IMR-90 (cell line): ENCODE results near the gene ENOX2. TPM values are rescaled to one million over a fixed set of nuclear protein-coding genes. Genes with fewer than 3 reads are reported as not detected.

Experiments used
- ATAC-seq: fragments of 200-7000 bp; cut with Tn5 transposase; 2 replicates; pipeline ENCODE4 v1.9.1; 2020; ENCODE audit warnings: low read depth, mild to moderate bottlenecking, moderate library complexity
- BruUV-seq: library from RNA; stranded (reverse); fragments of 400-500 nt; replicated peaks from 2 replicates; lab custom pipeline; 2021; lab: Mats Ljungman, UMichigan
- CTCF ChIA-PET: fragments of 300-600 bp; formaldehyde crosslinking; extraction: SDS; loops from one replicate; lab custom pipeline; 2021; ENCODE audit warnings: antibody characterized with exemption; lab: Yijun Ruan, JAX
- POLR2A ChIA-PET: fragments of 300-600 bp; sonication (Branson Sonifier 250); formaldehyde crosslinking; loops from one replicate; lab custom pipeline; 2022; ENCODE audit warnings: antibody characterized with exemption; ENCODE audit not compliant: unreplicated experiment; lab: Charles Lee
- DNase-seq: peaks from one replicate; pipeline ENCODE4 v3.0.0; 2013
- H2AFZ ChIP-seq: replicated peaks from 2 replicates; pipeline ENCODE3; 2013; ENCODE audit warnings: low read length, mild to moderate bottlenecking; ENCODE audit not compliant: poor library complexity
- H2AK5ac ChIP-seq: 2 replicates; pipeline ENCODE4 v1.6.1; 2013; ENCODE audit warnings: low read depth, low read length, inconsistent platforms
- H2AK9ac ChIP-seq: replicated peaks from 2 replicates; pipeline ENCODE3; 2013; ENCODE audit warnings: mild to moderate bottlenecking, low read depth, low read length, moderate library complexity; ENCODE audit not compliant: poor library complexity
- H2BK120ac ChIP-seq: 2 replicates; pipeline ENCODE4 v1.6.1; 2013; ENCODE audit warnings: low read depth, low read length, inconsistent platforms
- H2BK15ac ChIP-seq: 3 replicates; pipeline ENCODE4 v1.6.1; 2013; ENCODE audit warnings: low read depth, low read length, inconsistent platforms
- H2BK20ac ChIP-seq: 2 replicates; pipeline ENCODE4 v1.6.1; 2013; ENCODE audit warnings: low read depth, mild to moderate bottlenecking, inconsistent platforms, low read length, moderate library complexity
- H2BK5ac ChIP-seq: 2 replicates; pipeline ENCODE4 v1.6.1; 2013; ENCODE audit warnings: mild to moderate bottlenecking, low read depth, low read length, inconsistent platforms; ENCODE audit not compliant: poor library complexity, severe bottlenecking
- H3K14ac ChIP-seq: replicated peaks from 2 replicates; pipeline ENCODE4 v1.6.1; 2013; ENCODE audit warnings: low read depth, low read length, inconsistent platforms
- H3K18ac ChIP-seq: 2 replicates; pipeline ENCODE4 v1.6.1; 2013; ENCODE audit warnings: low read depth, low read length, control low read depth
- H3K23ac ChIP-seq: 2 replicates; pipeline ENCODE4 v1.6.1; 2013; ENCODE audit warnings: low read depth, low read length, inconsistent platforms
- H3K27ac ChIP-seq: 2 replicates; pipeline ENCODE4 v1.5.1; 2013; ENCODE audit warnings: mild to moderate bottlenecking, control low read depth, low read length; ENCODE audit not compliant: insufficient read depth
- H3K27me3 ChIP-seq: 2 replicates; pipeline ENCODE4 v1.6.1; 2013; ENCODE audit warnings: low read length; ENCODE audit not compliant: control insufficient read depth, insufficient read depth
- H3K36me3 ChIP-seq: 2 replicates; pipeline ENCODE4 v1.6.1; 2013; ENCODE audit warnings: low read length, mixed read lengths; ENCODE audit not compliant: control insufficient read depth, insufficient read depth
- H3K4ac ChIP-seq: 2 replicates; pipeline ENCODE4 v1.6.1; 2013; ENCODE audit warnings: low read depth, low read length, inconsistent platforms
- H3K4me1 ChIP-seq: 2 replicates; pipeline ENCODE4 v1.6.1; 2013; ENCODE audit warnings: low read length, mixed read lengths; ENCODE audit not compliant: control insufficient read depth, insufficient read depth
- H3K4me2 ChIP-seq: 2 replicates; pipeline ENCODE4 v1.6.1; 2013; ENCODE audit warnings: low read depth, mild to moderate bottlenecking, control low read depth, low read length, moderate library complexity
- H3K4me3 ChIP-seq: 2 replicates; pipeline ENCODE4 v1.5.1; 2013; ENCODE audit warnings: low read depth, mild to moderate bottlenecking, control low read depth, low read length, moderate library complexity; ENCODE audit not compliant: insufficient read depth
- H3K56ac ChIP-seq: 2 replicates; pipeline ENCODE4 v1.6.1; 2013; ENCODE audit warnings: low read length, inconsistent platforms; ENCODE audit not compliant: insufficient read depth; ENCODE audit errors: extremely low read depth
- H3K79me1 ChIP-seq, 2 experiments: 2 replicates each; pipeline ENCODE4 v1.6.1; 2013; ENCODE audit warnings: low read length in 2 of 2, inconsistent platforms in 1 of 2, low read depth in 1 of 2
- H3K9ac ChIP-seq: 2 replicates; pipeline ENCODE4 v1.6.1; 2013; ENCODE audit warnings: low read depth, low read length, control low read depth
- H3K9me1 ChIP-seq: 2 replicates; pipeline ENCODE4 v1.6.1; 2013; ENCODE audit warnings: low read length, inconsistent platforms; ENCODE audit not compliant: insufficient read depth
- H3K9me3 ChIP-seq: 2 replicates; pipeline ENCODE4 v1.6.1; 2013; ENCODE audit warnings: low read length; ENCODE audit not compliant: control insufficient read depth, insufficient read depth
- H4K20me1 ChIP-seq: 2 replicates; pipeline ENCODE4 v1.6.1; 2013; ENCODE audit warnings: low read length, inconsistent platforms; ENCODE audit not compliant: insufficient read depth
- H4K5ac ChIP-seq: 2 replicates; pipeline ENCODE4 v1.6.1; 2013; ENCODE audit warnings: mild to moderate bottlenecking, low read depth, low read length, control low read depth
- H4K8ac ChIP-seq, 2 experiments: 2 replicates each; pipeline ENCODE4 v1.6.1; 2013; ENCODE audit warnings: low read depth in 2 of 2, low read length in 2 of 2, control low read depth in 1 of 2, inconsistent platforms in 1 of 2
- H4K91ac ChIP-seq: 2 replicates; pipeline ENCODE4 v1.6.1; 2013; ENCODE audit warnings: low read depth, low read length, inconsistent platforms; ENCODE audit not compliant: insufficient read depth
- CEBPB ChIP-seq: IDR thresholded peaks from 2 replicates; pipeline ENCODE4 v1.6.1; 2012; ENCODE audit warnings: low read depth, low read length, improper control_type of control experiment
- CHD1 ChIP-seq: IDR thresholded peaks from 2 replicates; pipeline ENCODE4 v1.6.1; 2012; ENCODE audit warnings: low read depth, low read length, improper control_type of control experiment
- FOS ChIP-seq: fragments of 150-350 bp; IDR thresholded peaks from 2 replicates; pipeline ENCODE4 v1.6.1; 2016; ENCODE audit warnings: low read depth, low read length
- MAFK ChIP-seq: IDR thresholded peaks from 2 replicates; pipeline ENCODE4 v1.6.1; 2012; ENCODE audit warnings: low read depth, low read length, improper control_type of control experiment
- MAZ ChIP-seq: IDR thresholded peaks from 2 replicates; pipeline ENCODE4 v1.6.1; 2012; ENCODE audit warnings: low read depth, mild to moderate bottlenecking, low read length, improper control_type of control experiment, moderate library complexity, borderline replicate concordance
- MXI1 ChIP-seq: IDR thresholded peaks from 2 replicates; pipeline ENCODE4 v1.6.1; 2012; ENCODE audit warnings: low read depth, mild to moderate bottlenecking, low read length, moderate library complexity, borderline replicate concordance
- NFE2L2 ChIP-seq: fragments of 150-350 bp; IDR thresholded peaks from 2 replicates; pipeline ENCODE4 v1.6.1; 2016; ENCODE audit warnings: low read depth, mild to moderate bottlenecking, low read length
- POLR2A ChIP-seq: IDR thresholded peaks from 2 replicates; pipeline ENCODE4 v1.6.1; 2012; ENCODE audit warnings: mild to moderate bottlenecking, low read depth, low read length
- RAD21 ChIP-seq: IDR thresholded peaks from 2 replicates; pipeline ENCODE4 v1.6.1; 2012; ENCODE audit warnings: low read length, improper control_type of control experiment
- RCOR1 ChIP-seq: IDR thresholded peaks from 2 replicates; pipeline ENCODE4 v1.6.1; 2012; ENCODE audit warnings: mild to moderate bottlenecking, low read length, improper control_type of control experiment; ENCODE audit not compliant: insufficient replicate concordance
- RFX5 ChIP-seq: IDR thresholded peaks from 2 replicates; pipeline ENCODE4 v1.8.0; 2012; ENCODE audit warnings: low read depth, mild to moderate bottlenecking, low read length, moderate library complexity
- SMC3 ChIP-seq: fragments of 150-350 bp; IDR thresholded peaks from 2 replicates; pipeline ENCODE4 v1.6.1; 2016; ENCODE audit warnings: low read depth, mild to moderate bottlenecking, antibody characterized with exemption, low read length, moderate library complexity
- whole genome bisulfite sequencing, 2 experiments: methylation state at CpG; one replicate each; pipeline versions ENCODE4 v1.1.5 to v1.1.7; 2013; ENCODE audit warnings: missing lambda C conversion rate in 2 of 2; ENCODE audit not compliant: insufficient read length in 1 of 2; ENCODE audit errors: extremely low coverage in 2 of 2; 5-methylcytosine and 5-hydroxymethylcytosine counted together
- dilution Hi-C: fragments of 300-500 bp; cut with HindIII; formaldehyde crosslinking; loops from one replicate; pipeline ENCODE4 v1.14.3; 2018; ENCODE audit warnings: low sequenced_read_pairs; ENCODE audit not compliant: unreplicated experiment
- in situ Hi-C: fragments of 300-500 bp; cut with MboI; formaldehyde crosslinking; loops from 3 replicates; pipeline ENCODE4 v1.14.3; 2019; ENCODE audit warnings: low sequenced_read_pairs, inconsistent platforms, mixed read lengths
- intact Hi-C: fragments of 100-400 bp; cut with micrococcal nuclease; formaldehyde crosslinking; loops from 2 replicates; pipeline ENCODE4 v1.10.0; 2022
- polyA plus RNA-seq, 3 experiments: library from polyadenylated mRNA; depleted of rRNA; stranded (reverse); fragments of >200 nt; gene quantifications; 2 replicates each; pipeline ENCODE4 v1.2.3, GENCODE V29; 2012; ENCODE audit warnings: low replicate concordance in 1 of 3
- total RNA-seq: library from RNA; depleted of rRNA; stranded (reverse); fragments of >200 nt; gene quantifications from 2 replicates; pipeline ENCODE4 v1.2.3, GENCODE V29; 2012
- TF ChIP-seq, protein P1 (sequence below): fragments of 150-350 bp; IDR thresholded peaks from 2 replicates; pipeline ENCODE4 v1.6.1; 2016; ENCODE audit warnings: low read depth, mild to moderate bottlenecking, low read length, moderate library complexity, borderline replicate concordance
- TF ChIP-seq, protein P2 (sequence below): fragments of 150-350 bp; IDR thresholded peaks from 2 replicates; pipeline ENCODE4 v1.6.1; 2017; ENCODE audit warnings: mild to moderate bottlenecking, antibody characterized with exemption, low read length, low read depth
- TF ChIP-seq, protein P3 (sequence below): conservative IDR thresholded peaks from 2 replicates; pipeline ENCODE4 v1.5.1; 2012; ENCODE audit warnings: mild to moderate bottlenecking, low read depth, low read length, improper control_type of control experiment

Gene ENOX2
- total and polyA plus RNA-seq, 2 of the 4 experiments (the other 2 are of a cell fraction), result 6.3 to 11.8 TPM

DNA sequence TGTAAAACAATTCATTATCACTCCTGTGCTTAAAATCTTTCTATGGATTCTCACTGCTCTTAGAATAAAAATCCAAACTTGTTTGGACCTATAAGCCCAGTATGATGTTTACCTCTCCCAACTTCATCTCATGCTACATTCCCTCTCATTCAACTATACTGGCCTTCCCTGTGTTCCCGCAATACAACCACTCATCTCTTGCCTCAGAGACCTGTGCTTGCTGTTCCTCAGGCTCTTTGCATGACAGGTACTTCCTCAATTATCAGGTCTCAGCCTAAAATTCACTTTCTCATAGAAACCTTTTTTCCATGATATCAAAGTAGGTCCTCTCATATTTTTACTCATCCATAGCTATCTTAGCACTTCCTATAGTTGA, 71.7 kb downstream of the ENOX2 start:
- Histone ChIP-seq H3K9ac (no peak overlapping the region), H3K4me3 (no peak overlapping the region), H4K20me1 (no peaks in the 10 kb centered on the region), H3K36me3 (no peaks in the 10 kb centered on the region), H3K18ac (no peak overlapping the region), H2BK5ac (no peak overlapping the region), H4K91ac (no peak overlapping the region), H3K79me1 (no peaks in the 10 kb centered on the region), H2AK5ac (no peak overlapping the region), H3K4me1 (no peaks in the 10 kb centered on the region), H2BK20ac (no peak overlapping the region), H3K4ac (no peak overlapping the region), H3K27ac (no peak overlapping the region), H3K23ac (no peak overlapping the region), H3K4me2 (no peak overlapping the region), H2BK120ac (no peak overlapping the region), H2AFZ (no peak overlapping the region), H2BK15ac (no peak overlapping the region), H2AK9ac (no peak overlapping the region), H3K14ac (no peak overlapping the region), H3K27me3 (no peaks in the 10 kb centered on the region; the same call in 1 of the 2 replicates), H4K5ac (no peak overlapping the region), H3K9me3 (no peaks in the 10 kb centered on the region), H3K56ac (no peak overlapping the region), H3K9me1 (no peaks in the 10 kb centered on the region), H4K8ac (no peak overlapping the region)
- in situ Hi-C loops (no loop called here), intact Hi-C loops (no loop called here), dilution Hi-C loops (no loop called here)
- BruUV-seq, result no TSS peak
- WGBS, 2 experiments, result 89% methylated on average over 1 of the region's 1 CpG; no CpG with 5 or more reads in 1 of the 2 experiments
- no peak for ATAC-seq
- no peak for DNase-seq
- TF ChIP-seq, protein P1, sequence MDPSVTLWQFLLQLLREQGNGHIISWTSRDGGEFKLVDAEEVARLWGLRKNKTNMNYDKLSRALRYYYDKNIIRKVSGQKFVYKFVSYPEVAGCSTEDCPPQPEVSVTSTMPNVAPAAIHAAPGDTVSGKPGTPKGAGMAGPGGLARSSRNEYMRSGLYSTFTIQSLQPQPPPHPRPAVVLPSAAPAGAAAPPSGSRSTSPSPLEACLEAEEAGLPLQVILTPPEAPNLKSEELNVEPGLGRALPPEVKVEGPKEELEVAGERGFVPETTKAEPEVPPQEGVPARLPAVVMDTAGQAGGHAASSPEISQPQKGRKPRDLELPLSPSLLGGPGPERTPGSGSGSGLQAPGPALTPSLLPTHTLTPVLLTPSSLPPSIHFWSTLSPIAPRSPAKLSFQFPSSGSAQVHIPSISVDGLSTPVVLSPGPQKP, result no peak
- TF ChIP-seq RCOR1 (no peak), CEBPB (no peak), MAFK (no peak), POLR2A (no peak), NFE2L2 (no peak), MXI1 (no peak), RAD21 (no peak), CHD1 (no peak), FOS (no peak), SMC3 (no peak), MAZ (no peak), RFX5 (no peak)
- TF ChIP-seq, protein P2, sequence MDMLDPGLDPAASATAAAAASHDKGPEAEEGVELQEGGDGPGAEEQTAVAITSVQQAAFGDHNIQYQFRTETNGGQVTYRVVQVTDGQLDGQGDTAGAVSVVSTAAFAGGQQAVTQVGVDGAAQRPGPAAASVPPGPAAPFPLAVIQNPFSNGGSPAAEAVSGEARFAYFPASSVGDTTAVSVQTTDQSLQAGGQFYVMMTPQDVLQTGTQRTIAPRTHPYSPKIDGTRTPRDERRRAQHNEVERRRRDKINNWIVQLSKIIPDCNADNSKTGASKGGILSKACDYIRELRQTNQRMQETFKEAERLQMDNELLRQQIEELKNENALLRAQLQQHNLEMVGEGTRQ, result no peak
- TF ChIP-seq, protein P3, sequence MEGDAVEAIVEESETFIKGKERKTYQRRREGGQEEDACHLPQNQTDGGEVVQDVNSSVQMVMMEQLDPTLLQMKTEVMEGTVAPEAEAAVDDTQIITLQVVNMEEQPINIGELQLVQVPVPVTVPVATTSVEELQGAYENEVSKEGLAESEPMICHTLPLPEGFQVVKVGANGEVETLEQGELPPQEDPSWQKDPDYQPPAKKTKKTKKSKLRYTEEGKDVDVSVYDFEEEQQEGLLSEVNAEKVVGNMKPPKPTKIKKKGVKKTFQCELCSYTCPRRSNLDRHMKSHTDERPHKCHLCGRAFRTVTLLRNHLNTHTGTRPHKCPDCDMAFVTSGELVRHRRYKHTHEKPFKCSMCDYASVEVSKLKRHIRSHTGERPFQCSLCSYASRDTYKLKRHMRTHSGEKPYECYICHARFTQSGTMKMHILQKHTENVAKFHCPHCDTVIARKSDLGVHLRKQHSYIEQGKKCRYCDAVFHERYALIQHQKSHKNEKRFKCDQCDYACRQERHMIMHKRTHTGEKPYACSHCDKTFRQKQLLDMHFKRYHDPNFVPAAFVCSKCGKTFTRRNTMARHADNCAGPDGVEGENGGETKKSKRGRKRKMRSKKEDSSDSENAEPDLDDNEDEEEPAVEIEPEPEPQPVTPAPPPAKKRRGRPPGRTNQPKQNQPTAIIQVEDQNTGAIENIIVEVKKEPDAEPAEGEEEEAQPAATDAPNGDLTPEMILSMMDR, result no peak
- CTCF ChIA-PET, result no interaction called here
- POLR2A ChIA-PET, result no interaction called here
